Measurements from ENCODE around the gene ARGLU1. TPM values are rescaled to one million over a fixed set of nuclear protein-coding genes. Genes with fewer than 3 reads are reported as not detected.

ARGLU1 gene
- total RNA-seq, 2 experiments from 2014 or later, result 89.2 to 91.8 TPM

DNA sequence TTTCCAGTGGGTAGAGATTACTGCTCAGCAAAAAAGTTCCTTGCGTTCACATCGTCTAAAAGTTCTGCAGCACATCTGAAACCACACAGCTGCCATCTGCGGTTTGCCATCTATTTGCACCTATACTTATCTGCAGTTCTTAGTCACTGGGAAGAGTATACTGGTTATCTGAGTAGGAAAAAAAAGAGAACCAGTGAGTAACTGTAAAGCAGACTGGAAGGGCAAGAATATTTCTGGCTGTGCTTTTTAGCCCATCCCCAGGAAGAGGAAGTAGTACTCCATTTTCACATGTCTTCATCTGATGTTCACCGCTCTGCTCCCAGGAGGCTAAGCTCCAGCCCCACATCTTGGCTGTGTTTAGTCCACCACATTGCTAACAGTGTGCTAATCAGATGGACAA lies 68.0 kb downstream of the ARGLU1 start:
- no peaks in the 10 kb centered on the region for H3K9me3 Mint-ChIP-seq
- POLR2A ChIA-PET, result interaction anchor here (0.6 kb wide), 1 partner anchor 221 kb away, joined by 3 read pairs; no protein-coding TSS in a partner anchor
- peaks cover 6% of the 10 kb centered on the region for H3K4me1 Mint-ChIP-seq (ENCODE audit: low read depth)
- no peak overlapping the region for H3K27ac Mint-ChIP-seq
- CTCF ChIA-PET, result interaction anchor here (1.0 kb wide), 1 partner anchor 37 kb away, joined by 4 read pairs; no protein-coding TSS in a partner anchor
- TF ChIP-seq, protein P1, sequence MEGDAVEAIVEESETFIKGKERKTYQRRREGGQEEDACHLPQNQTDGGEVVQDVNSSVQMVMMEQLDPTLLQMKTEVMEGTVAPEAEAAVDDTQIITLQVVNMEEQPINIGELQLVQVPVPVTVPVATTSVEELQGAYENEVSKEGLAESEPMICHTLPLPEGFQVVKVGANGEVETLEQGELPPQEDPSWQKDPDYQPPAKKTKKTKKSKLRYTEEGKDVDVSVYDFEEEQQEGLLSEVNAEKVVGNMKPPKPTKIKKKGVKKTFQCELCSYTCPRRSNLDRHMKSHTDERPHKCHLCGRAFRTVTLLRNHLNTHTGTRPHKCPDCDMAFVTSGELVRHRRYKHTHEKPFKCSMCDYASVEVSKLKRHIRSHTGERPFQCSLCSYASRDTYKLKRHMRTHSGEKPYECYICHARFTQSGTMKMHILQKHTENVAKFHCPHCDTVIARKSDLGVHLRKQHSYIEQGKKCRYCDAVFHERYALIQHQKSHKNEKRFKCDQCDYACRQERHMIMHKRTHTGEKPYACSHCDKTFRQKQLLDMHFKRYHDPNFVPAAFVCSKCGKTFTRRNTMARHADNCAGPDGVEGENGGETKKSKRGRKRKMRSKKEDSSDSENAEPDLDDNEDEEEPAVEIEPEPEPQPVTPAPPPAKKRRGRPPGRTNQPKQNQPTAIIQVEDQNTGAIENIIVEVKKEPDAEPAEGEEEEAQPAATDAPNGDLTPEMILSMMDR (IDR thresholded peaks at IDR 0.05), result no peak
- peaks cover 42% of the 10 kb centered on the region for H3K27me3 Mint-ChIP-seq
- intact Hi-C loops (cut with micrococcal nuclease), result no loop called here
- ATAC-seq, result no peak
- no peak overlapping the region for H3K4me3 Mint-ChIP-seq
- DNase-seq, result peak; percentile 15
- no peaks in the 10 kb centered on the region for H3K36me3 Mint-ChIP-seq (ENCODE audit: low read depth)

DNA sequence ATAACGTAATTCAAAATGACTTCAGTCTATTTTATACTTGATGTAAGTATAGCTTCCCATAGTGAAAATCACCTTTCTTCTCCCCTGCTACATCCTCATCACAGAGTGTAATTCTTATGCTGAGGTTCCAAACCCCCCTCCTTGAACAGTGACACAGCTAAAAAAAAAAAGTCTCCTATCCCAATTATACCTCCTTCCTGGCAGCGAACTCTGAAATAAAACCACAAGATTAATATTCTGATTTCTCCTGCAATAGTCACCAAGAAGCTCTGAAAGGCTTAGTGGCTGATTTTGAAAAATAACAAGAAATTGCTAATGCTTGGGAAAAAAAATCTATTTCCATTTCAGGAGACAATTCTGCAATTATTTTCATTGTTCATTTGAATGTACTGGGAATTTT lies 68.8 kb downstream of the ARGLU1 start:
- CTCF ChIA-PET, result interaction anchor here (1.0 kb wide), 1 partner anchor 38 kb away, joined by 4 read pairs; no protein-coding TSS in a partner anchor
- peaks cover 6% of the 10 kb centered on the region for H3K4me1 Mint-ChIP-seq (ENCODE audit: low read depth)
- intact Hi-C loops (cut with micrococcal nuclease), result no loop called here

DNA sequence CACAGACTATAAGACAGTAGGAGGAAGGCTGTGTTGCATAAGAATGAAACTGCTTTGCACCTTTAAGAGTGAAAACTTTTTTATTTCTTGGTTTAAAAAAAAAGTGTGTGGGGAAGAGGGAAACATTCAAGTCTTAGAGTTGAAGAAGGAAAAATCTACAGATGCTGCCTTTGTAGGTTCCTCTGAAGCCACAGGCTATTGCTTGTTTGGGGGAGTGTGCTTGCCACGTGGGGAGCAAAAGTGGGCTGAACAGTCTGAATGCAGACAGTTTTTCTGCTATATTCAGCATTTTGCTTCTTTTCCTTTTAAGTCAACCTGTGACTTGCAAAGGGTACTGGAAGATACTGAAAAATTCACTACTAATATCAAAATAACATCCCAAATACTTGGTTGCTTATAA lies 69.4 kb downstream of the ARGLU1 start:
- H3K4me1 Mint-ChIP-seq (ENCODE audit: low read depth), result peaks cover 10% of the 10 kb centered on the region
- intact Hi-C loops (cut with micrococcal nuclease), result no loop called here
- ATAC-seq, result no peak
- POLR2A ChIA-PET, result no interaction called here
- H3K27ac Mint-ChIP-seq, result no peak overlapping the region
- H3K36me3 Mint-ChIP-seq (ENCODE audit: low read depth), result no peaks in the 10 kb centered on the region
- no peak for DNase-seq
- TF ChIP-seq, protein P1 (IDR thresholded peaks at IDR 0.05), result no peak
- H3K4me3 Mint-ChIP-seq, result no peak overlapping the region
- no peaks in the 10 kb centered on the region for H3K9me3 Mint-ChIP-seq
- peaks cover 48% of the 10 kb centered on the region for H3K27me3 Mint-ChIP-seq
- CTCF ChIA-PET, result interaction anchor here (1.3 kb wide), 1 partner anchor 37 kb away, joined by 4 read pairs; the partner anchor contains the start of gene EFNB2

More for the DNA sequence above, 68.8 kb downstream of the ARGLU1 start:
- H3K4me3 Mint-ChIP-seq, result no peak overlapping the region
- ATAC-seq, result no peak
- TF ChIP-seq, protein P1 (IDR thresholded peaks at IDR 0.05), result no peak
- H3K36me3 Mint-ChIP-seq (ENCODE audit: low read depth), result no peaks in the 10 kb centered on the region
- DNase-seq, result no peak
- peaks cover 44% of the 10 kb centered on the region for H3K27me3 Mint-ChIP-seq
- no peaks in the 10 kb centered on the region for H3K9me3 Mint-ChIP-seq
- H3K27ac Mint-ChIP-seq, result no peak overlapping the region
- POLR2A ChIA-PET, result no interaction called here

DNA sequence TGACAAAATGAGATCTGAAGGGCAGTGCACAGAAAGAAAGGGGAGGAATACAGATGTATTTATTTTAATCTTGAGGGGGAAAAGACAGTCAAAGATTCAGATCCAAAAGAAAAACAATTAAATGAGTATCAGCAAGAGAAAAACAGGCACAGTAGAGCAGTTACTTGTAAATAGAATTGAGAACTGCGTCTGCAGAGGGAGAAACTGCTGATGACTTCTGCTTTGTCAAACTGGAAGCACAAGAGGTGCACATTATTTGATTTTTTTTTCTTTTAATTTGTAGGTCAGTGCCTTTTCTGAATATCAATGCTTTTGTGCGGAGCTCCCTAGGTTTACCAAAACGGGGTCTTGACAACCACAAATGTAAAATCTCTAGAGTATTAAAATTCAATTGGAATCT lies 69.8 kb downstream of the ARGLU1 start:
- H3K27ac Mint-ChIP-seq, result no peak overlapping the region
- no peak overlapping the region for H3K4me3 Mint-ChIP-seq
- H3K27me3 Mint-ChIP-seq, result peaks cover 49% of the 10 kb centered on the region
- peaks cover 12% of the 10 kb centered on the region for H3K4me1 Mint-ChIP-seq (ENCODE audit: low read depth)
- DNase-seq (no peak), ATAC-seq (no peak)
- H3K36me3 Mint-ChIP-seq (ENCODE audit: low read depth), result no peaks in the 10 kb centered on the region
- no peaks in the 10 kb centered on the region for H3K9me3 Mint-ChIP-seq
- TF ChIP-seq, protein P1 (IDR thresholded peaks at IDR 0.05), result no peak
- intact Hi-C loops (cut with micrococcal nuclease), result no loop called here
- CTCF ChIA-PET, result interaction anchor here (1.3 kb wide), 1 partner anchor 37 kb away, joined by 4 read pairs; the partner anchor contains the start of gene EFNB2
- POLR2A ChIA-PET, result no interaction called here

DNA sequence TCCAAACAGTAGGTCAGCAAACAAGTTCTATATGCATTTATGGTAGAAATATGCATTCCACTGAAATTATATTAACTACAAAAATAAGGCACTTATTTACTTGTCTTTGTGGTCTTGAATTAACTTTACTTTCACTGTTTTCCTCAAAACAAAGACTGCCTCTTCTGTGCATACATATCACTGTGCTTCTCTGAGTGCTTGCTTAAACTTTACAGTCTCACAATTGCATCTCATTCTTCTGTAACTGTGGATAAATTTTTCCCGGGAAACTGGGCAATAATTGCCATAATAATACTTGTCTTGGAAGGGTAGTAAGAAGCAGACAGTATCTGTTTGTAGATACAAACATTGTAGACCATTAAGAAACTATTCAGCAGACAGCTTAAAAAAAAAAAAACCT lies 70.9 kb downstream of the ARGLU1 start:
- intact Hi-C loops (cut with micrococcal nuclease), result no loop called here
- peaks cover 54% of the 10 kb centered on the region for H3K27me3 Mint-ChIP-seq
- H3K4me3 Mint-ChIP-seq, result no peak overlapping the region
- H3K36me3 Mint-ChIP-seq (ENCODE audit: low read depth), result no peaks in the 10 kb centered on the region
- DNase-seq (no peak), ATAC-seq (no peak)
- ChIA-PET CTCF (interaction anchor here (1.3 kb wide), 1 partner anchor 39 kb away, joined by 4 read pairs; the partner anchor contains the start of gene EFNB2), POLR2A (no interaction called here)
- TF ChIP-seq, protein P1 (IDR thresholded peaks at IDR 0.05), result no peak
- H3K27ac Mint-ChIP-seq, result no peak overlapping the region
- H3K4me1 Mint-ChIP-seq (ENCODE audit: low read depth), result peaks cover 12% of the 10 kb centered on the region
- no peaks in the 10 kb centered on the region for H3K9me3 Mint-ChIP-seq
